ENCODE results near the gene TP53TG5.
A peak's percentile ranks its signal among the peaks of the same experiment; 100 is the strongest.

TP53TG5 gene

DNA sequence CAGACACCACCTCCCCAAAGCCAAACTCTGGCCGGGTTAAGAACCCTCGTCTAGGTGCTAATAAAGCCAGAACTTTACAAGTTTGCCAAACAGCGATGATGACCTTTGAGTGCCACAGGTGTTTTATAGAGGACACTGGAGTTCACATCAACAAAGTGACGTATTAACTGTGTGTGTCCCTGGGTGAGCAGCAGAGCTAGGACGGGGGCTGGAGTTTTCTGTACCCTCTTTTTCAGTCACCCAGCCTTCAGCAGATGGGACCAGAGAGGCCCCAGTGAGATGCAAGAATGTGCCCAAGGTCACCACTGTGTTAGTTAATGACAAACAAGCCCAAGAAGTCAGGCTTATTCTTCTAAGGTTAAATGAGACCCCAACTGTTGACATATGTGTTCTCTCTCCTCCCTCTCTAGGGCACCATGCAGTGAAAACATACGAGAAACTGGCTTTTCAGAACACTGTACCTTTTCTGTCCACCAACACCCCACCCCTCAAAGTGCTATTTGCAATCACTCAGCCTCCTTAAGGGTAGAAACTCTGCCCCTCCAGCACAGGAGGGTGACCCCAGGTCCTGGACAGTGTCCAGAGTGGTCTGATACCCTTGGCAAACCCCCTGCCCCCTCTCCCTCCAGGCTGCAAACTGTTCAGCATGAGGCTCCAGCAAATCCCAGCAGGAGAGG, 35.1 kb downstream of the TP53TG5 start:
- ATAC-seq: no peak

DNA sequence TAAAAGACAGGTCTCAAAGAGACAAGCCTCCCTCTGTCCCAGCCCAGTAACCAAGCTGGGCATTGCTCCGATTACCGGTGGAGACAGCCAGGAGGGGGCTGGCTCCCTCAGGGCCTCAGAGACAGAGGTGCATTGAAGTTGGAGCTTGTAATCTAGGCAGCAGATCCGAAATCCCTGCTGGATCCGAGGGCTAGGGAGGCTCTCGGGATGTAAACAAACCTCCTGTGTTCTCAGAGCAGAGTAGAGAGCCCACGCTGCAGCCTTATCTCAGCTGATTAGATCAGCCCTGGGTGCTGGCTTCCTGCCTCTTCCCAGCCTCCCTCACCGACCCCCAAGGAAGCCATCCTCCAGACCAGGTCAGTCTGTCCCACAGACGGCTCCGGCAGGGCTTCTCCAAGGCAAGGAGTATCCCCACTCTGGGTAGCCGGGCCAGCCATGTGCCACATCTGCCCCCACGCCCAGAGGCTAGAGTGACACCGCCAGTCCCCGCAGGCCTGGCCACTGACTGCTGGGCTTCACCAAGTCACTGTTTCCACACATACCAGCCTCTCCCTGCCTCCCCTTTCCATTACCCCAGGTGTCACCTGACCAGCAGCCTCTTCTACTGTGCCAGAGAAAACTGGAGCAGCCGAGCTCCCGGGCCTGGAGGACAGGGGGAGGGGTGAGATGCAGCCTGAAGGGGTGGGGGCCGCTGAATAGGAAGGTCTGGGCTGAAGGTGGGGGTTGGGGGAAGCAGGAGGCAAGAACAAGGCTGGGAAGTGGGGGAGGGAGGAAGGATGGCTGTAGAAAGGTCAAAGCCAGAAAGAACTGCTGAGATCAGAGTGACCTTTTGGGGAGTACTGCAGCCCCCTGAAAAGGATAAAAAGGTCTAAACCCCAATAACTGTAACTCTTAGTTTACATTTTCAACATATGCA, 35.9 kb downstream of the TP53TG5 start:
- ATAC-seq: peak; percentile 30
- TF ChIP-seq SNAI2 (CRISPR knock-in tag; IDR thresholded peaks at IDR 0.05) (peak; percentile 67), ZFP3 (CRISPR knock-in tag; IDR thresholded peaks at IDR 0.05) (0 out of 2 replicates have a peak, but pooled peaks have one; percentile 22), ZNF565 (CRISPR knock-in tag; conservative IDR thresholded peaks at IDR 0.05; ENCODE audit: low read depth) (no peak), GLIS3 (CRISPR knock-in tag; IDR thresholded peaks at IDR 0.05) (0 out of 2 replicates have a peak, but pooled peaks have one; percentile 20), ZNF70 (CRISPR knock-in tag; IDR thresholded peaks at IDR 0.05) (0 out of 2 replicates have a peak, but pooled peaks have one; percentile 21), OSR1 (CRISPR knock-in tag; IDR thresholded peaks at IDR 0.05) (no peak), ISL1 (CRISPR knock-in tag; IDR thresholded peaks at IDR 0.05) (0 out of 2 replicates have a peak, but pooled peaks have one; percentile 8), CSDC2 (CRISPR knock-in tag; IDR thresholded peaks at IDR 0.05) (0 out of 2 replicates have a peak, but pooled peaks have one; percentile 62)
- TF ChIP-seq, protein P1, sequence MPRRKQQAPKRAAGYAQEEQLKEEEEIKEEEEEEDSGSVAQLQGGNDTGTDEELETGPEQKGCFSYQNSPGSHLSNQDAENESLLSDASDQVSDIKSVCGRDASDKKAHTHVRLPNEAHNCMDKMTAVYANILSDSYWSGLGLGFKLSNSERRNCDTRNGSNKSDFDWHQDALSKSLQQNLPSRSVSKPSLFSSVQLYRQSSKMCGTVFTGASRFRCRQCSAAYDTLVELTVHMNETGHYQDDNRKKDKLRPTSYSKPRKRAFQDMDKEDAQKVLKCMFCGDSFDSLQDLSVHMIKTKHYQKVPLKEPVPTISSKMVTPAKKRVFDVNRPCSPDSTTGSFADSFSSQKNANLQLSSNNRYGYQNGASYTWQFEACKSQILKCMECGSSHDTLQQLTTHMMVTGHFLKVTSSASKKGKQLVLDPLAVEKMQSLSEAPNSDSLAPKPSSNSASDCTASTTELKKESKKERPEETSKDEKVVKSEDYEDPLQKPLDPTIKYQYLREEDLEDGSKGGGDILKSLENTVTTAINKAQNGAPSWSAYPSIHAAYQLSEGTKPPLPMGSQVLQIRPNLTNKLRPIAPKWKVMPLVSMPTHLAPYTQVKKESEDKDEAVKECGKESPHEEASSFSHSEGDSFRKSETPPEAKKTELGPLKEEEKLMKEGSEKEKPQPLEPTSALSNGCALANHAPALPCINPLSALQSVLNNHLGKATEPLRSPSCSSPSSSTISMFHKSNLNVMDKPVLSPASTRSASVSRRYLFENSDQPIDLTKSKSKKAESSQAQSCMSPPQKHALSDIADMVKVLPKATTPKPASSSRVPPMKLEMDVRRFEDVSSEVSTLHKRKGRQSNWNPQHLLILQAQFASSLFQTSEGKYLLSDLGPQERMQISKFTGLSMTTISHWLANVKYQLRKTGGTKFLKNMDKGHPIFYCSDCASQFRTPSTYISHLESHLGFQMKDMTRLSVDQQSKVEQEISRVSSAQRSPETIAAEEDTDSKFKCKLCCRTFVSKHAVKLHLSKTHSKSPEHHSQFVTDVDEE (CRISPR knock-in tag; IDR thresholded peaks at IDR 0.05): 0 out of 2 replicates have a peak, but pooled peaks have one; percentile 47

More for the DNA sequence above, 35.1 kb downstream of the TP53TG5 start:
- TF ChIP-seq ZNF565 (CRISPR knock-in tag; conservative IDR thresholded peaks at IDR 0.05; ENCODE audit: low read depth) (no peak), ZC3H10 (CRISPR knock-in tag; IDR thresholded peaks at IDR 0.05) (no peak), OSR1 (CRISPR knock-in tag; IDR thresholded peaks at IDR 0.05) (no peak), RARB (CRISPR knock-in tag; IDR thresholded peaks at IDR 0.05) (no peak), ZNF70 (CRISPR knock-in tag; IDR thresholded peaks at IDR 0.05) (no peak), ZNF8 (CRISPR knock-in tag; IDR thresholded peaks at IDR 0.05) (no peak), ARNTL (CRISPR knock-in tag; IDR thresholded peaks at IDR 0.05; ENCODE audit: borderline replicate concordance, low read depth) (no peak), GLIS3 (CRISPR knock-in tag; IDR thresholded peaks at IDR 0.05) (no peak), POU6F1 (CRISPR knock-in tag; IDR thresholded peaks at IDR 0.05; ENCODE audit: borderline replicate concordance, low read depth) (no peak), TCF4 (CRISPR knock-in tag; IDR thresholded peaks at IDR 0.05; ENCODE audit: borderline replicate concordance) (no peak), TOX (CRISPR knock-in tag; IDR thresholded peaks at IDR 0.05; ENCODE audit: borderline replicate concordance) (no peak), CSDC2 (CRISPR knock-in tag; IDR thresholded peaks at IDR 0.05) (no peak), ESRRG (CRISPR knock-in tag; IDR thresholded peaks at IDR 0.05) (no peak), CSRNP3 (CRISPR knock-in tag; IDR thresholded peaks at IDR 0.05) (no peak), BACH2 (CRISPR knock-in tag; IDR thresholded peaks at IDR 0.05; ENCODE audit: borderline replicate concordance) (no peak), ZFP3 (CRISPR knock-in tag; IDR thresholded peaks at IDR 0.05) (no peak)
- TF ChIP-seq, protein P2, sequence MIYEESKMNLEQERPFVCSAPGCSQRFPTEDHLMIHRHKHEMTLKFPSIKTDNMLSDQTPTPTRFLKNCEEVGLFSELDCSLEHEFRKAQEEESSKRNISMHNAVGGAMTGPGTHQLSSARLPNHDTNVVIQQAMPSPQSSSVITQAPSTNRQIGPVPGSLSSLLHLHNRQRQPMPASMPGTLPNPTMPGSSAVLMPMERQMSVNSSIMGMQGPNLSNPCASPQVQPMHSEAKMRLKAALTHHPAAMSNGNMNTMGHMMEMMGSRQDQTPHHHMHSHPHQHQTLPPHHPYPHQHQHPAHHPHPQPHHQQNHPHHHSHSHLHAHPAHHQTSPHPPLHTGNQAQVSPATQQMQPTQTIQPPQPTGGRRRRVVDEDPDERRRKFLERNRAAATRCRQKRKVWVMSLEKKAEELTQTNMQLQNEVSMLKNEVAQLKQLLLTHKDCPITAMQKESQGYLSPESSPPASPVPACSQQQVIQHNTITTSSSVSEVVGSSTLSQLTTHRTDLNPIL (CRISPR knock-in tag; IDR thresholded peaks at IDR 0.05; ENCODE audit: low read depth): no peak
- TF ChIP-seq, protein P3, sequence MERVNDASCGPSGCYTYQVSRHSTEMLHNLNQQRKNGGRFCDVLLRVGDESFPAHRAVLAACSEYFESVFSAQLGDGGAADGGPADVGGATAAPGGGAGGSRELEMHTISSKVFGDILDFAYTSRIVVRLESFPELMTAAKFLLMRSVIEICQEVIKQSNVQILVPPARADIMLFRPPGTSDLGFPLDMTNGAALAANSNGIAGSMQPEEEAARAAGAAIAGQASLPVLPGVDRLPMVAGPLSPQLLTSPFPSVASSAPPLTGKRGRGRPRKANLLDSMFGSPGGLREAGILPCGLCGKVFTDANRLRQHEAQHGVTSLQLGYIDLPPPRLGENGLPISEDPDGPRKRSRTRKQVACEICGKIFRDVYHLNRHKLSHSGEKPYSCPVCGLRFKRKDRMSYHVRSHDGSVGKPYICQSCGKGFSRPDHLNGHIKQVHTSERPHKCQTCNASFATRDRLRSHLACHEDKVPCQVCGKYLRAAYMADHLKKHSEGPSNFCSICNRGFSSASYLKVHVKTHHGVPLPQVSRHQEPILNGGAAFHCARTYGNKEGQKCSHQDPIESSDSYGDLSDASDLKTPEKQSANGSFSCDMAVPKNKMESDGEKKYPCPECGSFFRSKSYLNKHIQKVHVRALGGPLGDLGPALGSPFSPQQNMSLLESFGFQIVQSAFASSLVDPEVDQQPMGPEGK (CRISPR knock-in tag; IDR thresholded peaks at IDR 0.05; ENCODE audit: borderline replicate concordance): no peak
- TF ChIP-seq, protein P1 (CRISPR knock-in tag; IDR thresholded peaks at IDR 0.05): no peak
